SH-SY5Y (cell line): ENCODE results near the gene RIOX2.

Source experiments
- GATA2 ChIP-seq: IDR thresholded peaks from 2 replicates; pipeline ENCODE4 v1.6.1; 2011; ENCODE audit warnings: mild to moderate bottlenecking, low read depth, low read length
- GATA3 ChIP-seq: IDR thresholded peaks from 2 replicates; pipeline ENCODE4 v1.6.1; 2011; ENCODE audit warnings: low read depth, mild to moderate bottlenecking, low read length, moderate library complexity

GRCh38 chr3:97957617-97958311, 14.5 kb downstream of the RIOX2 start:
- TF ChIP-seq GATA2 = no peak
- TF ChIP-seq GATA3 = no peak
